Memory B cell (primary cell): ENCODE data around the gene SERHL2.
"Not testable (repeated sequence)": the region's sequence is repeated elsewhere in the genome, so short reads cannot be mapped to it uniquely, and the experiment has no call there.

Source experiments
- ATAC-seq: fragments of 150-1000 bp; cut with Tn5 transposase; 2 replicates; pipeline ENCODE4 v1.10.0; 2021; ENCODE audit warnings: low read depth, mild to moderate bottlenecking, moderate library complexity
- DNase-seq, 2 donors: peaks; one replicate each; pipeline ENCODE4 v3.0.0; 2022; ENCODE audit warnings: low spot score in 2 of 2
- H3K27ac Mint-ChIP-seq: one replicate; pipeline ENCODE4 v1.8.0; 2022; ENCODE audit warnings: mild to moderate bottlenecking, moderate library complexity, mixed read lengths
- H3K27me3 Mint-ChIP-seq: one replicate; pipeline ENCODE4 v1.8.0; 2022; ENCODE audit warnings: mixed read lengths
- H3K36me3 Mint-ChIP-seq: one replicate; pipeline ENCODE4 v1.8.0; 2022; ENCODE audit warnings: mild to moderate bottlenecking, mixed read lengths
- H3K4me1 Mint-ChIP-seq: one replicate; pipeline ENCODE4 v1.8.0; 2022; ENCODE audit warnings: mixed read lengths
- H3K4me3 Mint-ChIP-seq: one replicate; pipeline ENCODE4 v1.8.0; 2022; ENCODE audit warnings: mild to moderate bottlenecking, moderate library complexity, mixed read lengths
- H3K9me3 Mint-ChIP-seq: one replicate; pipeline ENCODE4 v1.8.0; 2022; ENCODE audit warnings: mixed read lengths

Gene SERHL2

DNA sequence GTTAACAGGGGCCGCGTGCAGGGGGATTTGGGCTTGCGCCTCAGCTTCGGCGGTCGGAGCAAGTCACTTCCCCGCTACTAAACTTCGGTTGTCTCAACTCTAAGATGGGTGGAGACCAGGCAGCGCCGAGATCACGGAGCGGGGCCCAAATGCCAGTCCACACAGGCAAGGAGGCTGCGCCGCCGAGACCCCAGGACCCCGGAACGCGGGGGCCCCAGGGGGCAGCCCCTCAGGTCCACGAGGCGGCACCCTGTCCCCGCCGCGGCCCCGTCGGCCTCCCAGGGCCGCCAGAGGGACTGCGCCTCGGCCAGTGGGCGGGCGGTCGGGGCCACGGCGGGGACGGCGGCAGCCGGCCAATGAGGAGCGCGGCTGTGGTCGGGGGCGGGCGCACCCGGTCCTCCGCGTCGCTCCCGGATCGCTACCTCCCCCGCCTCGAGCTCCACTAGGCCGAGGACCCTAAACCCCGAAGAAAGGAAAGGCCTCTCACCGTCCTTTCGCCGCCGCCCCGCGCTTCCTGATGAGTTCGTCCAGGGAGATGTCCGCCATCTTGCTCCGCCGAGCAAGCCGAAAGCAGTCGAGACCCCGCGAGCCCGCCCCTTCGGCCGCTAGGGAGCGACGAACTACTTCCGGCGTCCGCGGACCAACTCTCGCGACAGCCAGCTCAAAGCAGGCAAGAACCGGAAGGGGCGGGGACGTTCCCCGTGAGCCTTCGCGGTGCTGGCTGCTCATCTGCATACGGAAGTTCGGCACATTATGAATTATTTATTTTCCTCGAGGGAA, 60.7 kb downstream of the SERHL2 start, which contains the start of gene POLDIP3:
POLDIP3 (minus strand) TSS at position 572 of the 780 bp plus-strand sequence; CDS start at position 546, 26 bp downstream.
- peak within 1 kb of the TSS; percentile 100 for H3K27ac Mint-ChIP-seq
- ATAC-seq, result peak; percentile 66
- peaks cover 6% of the 10 kb centered on the region for H3K36me3 Mint-ChIP-seq
- no peaks in the 10 kb centered on the region for H3K9me3 Mint-ChIP-seq
- H3K4me1 Mint-ChIP-seq, result peaks cover 28% of the 10 kb centered on the region
- DNase-seq, result peak; percentile 97
- no peaks in the 10 kb centered on the region for H3K27me3 Mint-ChIP-seq
- H3K4me3 Mint-ChIP-seq, result peak within 1 kb of the TSS; percentile 89

DNA sequence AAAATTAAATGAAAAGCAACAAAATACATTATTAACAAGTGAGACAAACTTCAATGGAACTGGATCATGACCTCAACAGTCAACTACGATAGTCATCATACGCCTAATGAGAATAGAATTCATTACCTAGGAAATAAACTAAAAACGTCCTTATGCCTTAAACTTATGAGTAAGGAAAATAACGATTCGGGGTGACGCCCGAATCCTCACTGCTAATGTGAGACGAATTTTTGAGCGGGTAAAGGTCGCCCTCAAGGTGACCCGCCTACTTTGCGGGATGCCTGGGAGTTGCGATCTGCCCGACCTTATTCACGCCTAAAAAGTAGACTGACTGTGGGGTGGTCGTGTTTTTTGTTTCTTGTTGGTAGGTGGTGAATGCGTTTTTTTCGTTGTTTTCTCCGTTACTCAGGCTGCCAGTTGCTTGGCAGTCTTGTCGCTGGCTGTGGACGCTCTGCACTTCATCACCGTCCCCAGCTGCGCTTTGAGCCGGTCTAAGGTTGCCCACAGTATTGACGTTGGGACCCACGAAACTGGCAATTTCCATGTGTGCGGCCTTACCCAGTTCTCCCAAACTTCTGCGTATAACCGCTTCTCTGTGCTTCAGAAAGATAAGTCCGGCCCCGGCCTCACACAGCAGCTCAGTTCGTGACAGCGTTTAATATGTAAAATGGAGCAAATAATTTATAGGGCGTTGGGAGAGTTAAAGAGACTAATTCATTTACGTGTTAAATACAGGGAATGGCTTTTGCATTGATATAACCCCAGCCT, 61.5 kb downstream of the SERHL2 start:
- H3K4me3 Mint-ChIP-seq, result peak overlapping the region; percentile 89
- H3K9me3 Mint-ChIP-seq, result no peaks in the 10 kb centered on the region
- H3K27ac Mint-ChIP-seq, result peak overlapping the region; percentile 100
- peak; percentile 89 to 93 for DNase-seq
- no peaks in the 10 kb centered on the region for H3K27me3 Mint-ChIP-seq
- peaks cover 6% of the 10 kb centered on the region for H3K36me3 Mint-ChIP-seq
- peaks cover 26% of the 10 kb centered on the region for H3K4me1 Mint-ChIP-seq
- peak; percentile 72 for ATAC-seq

DNA sequence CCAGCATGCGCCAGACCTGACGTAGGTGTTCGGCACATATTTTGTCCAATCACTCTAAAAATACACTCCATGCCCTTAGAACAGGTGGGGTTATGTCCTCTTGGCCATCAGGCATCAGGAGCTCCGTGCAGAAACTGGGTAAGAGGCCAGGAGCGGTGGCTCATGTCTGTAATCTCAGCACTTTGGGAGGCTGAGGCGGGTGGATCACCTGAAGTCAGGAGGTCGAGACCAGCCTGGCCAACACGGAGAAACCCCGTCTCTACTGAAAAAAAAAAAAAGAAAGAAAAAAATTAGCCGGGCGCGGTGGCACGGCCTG, 62.1 kb downstream of the SERHL2 start:
- DNase-seq, H3K27me3 Mint-ChIP-seq, H3K9me3 Mint-ChIP-seq, ATAC-seq, H3K36me3 Mint-ChIP-seq: not testable (repeated sequence)
- Mint-ChIP-seq H3K4me1 (peaks cover 25% of the 10 kb centered on the region), H3K27ac (peak overlapping the region; percentile 100), H3K4me3 (peak overlapping the region; percentile 89)

DNA sequence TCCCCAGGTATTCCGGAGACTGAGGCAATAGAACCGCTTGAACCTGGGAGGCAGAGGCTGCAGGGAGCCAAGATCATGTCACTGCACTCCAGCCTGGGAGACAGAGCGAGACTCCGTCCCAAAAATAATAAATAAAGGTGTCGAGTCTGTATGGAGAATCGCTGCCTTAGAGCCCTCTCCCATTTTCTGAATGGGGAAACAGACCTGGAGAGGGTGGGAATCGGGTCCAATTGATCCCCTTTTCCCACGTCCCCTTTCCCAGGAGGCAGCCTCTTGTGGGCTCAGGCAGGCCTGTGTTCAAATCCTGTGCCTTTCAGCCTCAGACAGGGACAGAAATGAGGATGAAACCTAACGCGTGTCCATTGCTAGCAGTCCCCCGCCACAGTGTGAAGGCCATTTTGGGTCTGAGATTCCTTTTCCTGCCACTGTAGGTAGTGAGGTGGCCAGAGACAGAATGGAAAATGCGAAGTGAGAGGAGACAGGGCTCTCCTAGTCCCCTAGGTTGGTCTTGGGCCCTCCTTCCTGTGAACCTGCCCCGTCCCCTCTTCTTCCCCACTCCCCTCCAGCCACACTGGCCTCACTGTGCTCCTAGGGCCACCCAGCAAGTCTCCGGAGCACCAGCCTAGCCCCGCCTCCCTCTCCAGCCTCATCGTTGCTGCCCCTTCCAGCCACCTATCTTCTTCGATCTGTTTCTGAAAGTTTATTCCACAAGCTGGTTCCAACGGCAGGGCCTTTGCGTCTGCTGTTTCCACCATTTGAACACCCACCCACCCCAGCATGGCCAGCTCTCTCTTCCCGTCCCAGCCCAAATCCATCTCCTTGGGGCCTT, 63.6 kb downstream of the SERHL2 start:
- Mint-ChIP-seq H3K9me3 (no peaks in the 10 kb centered on the region), H3K27ac (peak overlapping the region; percentile 72), H3K27me3 (no peaks in the 10 kb centered on the region), H3K36me3 (peaks cover 6% of the 10 kb centered on the region), H3K4me1 (peaks cover 28% of the 10 kb centered on the region), H3K4me3 (no peak overlapping the region)
- no peak for DNase-seq
- ATAC-seq, result no peak

DNA sequence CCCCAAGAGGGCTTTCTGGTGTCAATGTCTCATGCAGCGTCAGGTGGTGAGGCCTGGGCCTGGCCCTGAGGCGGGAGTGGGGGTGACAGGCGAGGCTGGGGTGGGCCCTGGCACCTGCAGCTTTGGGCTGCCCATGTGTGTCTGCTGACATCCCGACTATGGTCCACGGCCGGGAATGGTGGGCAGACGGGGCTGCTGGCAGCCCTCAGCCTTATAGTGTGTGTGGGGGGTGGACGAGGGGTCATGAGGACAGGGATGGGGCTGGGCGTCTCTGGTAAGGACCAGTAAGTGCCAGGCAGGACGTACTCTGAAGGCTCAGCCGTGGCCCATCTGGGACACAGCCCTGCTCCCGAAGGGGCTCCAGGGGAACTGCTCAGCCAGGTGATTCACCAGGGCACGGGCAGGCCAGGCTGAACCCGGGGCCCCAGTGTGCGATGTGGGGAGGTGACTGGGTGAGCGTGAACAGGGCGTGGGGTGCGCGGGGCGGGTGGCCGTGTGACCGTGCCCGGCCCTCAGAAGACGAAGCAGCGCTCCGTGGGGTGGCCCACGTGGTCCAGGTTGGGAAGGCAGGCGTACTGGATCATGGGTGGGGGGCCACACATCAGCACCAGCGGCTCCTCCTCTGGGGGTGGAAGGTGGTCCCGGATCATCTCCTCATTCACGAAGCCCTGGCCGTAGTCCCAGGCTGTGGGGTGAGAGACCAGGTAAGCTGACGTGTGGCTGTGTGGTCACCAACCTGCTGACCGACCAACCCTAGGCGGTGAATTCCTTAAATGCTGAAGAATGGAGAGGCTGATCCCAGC, 65.7 kb downstream of the SERHL2 start:
- no peaks in the 10 kb centered on the region for H3K9me3 Mint-ChIP-seq
- no peaks in the 10 kb centered on the region for H3K27me3 Mint-ChIP-seq
- ATAC-seq, result no peak
- no peak overlapping the region for H3K27ac Mint-ChIP-seq
- peaks cover 2% of the 10 kb centered on the region for H3K36me3 Mint-ChIP-seq
- H3K4me3 Mint-ChIP-seq, result no peak overlapping the region
- peaks cover 27% of the 10 kb centered on the region for H3K4me1 Mint-ChIP-seq
- DNase-seq, result no peak

DNA sequence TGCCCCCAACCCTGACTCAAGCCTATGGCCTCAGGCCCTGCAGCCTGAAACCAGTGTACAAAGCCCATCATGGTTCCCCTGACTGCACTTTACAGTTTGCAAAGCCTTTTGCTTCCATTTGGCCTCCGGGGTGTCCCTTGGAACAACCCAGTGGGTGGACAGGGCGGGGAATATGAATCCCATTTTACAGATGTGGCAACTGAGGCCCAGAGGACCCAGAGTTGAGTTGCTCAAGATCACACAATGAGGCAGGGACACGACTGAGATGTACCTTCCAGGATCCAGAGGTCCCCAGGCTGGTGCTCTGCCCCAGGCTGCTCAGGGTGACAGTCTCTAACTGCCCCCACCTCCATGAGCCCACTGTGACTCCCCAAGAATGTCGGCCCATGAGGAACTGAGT, 66.3 kb downstream of the SERHL2 start:
- H3K27ac Mint-ChIP-seq, result no peak overlapping the region
- no peak for ATAC-seq

DNA sequence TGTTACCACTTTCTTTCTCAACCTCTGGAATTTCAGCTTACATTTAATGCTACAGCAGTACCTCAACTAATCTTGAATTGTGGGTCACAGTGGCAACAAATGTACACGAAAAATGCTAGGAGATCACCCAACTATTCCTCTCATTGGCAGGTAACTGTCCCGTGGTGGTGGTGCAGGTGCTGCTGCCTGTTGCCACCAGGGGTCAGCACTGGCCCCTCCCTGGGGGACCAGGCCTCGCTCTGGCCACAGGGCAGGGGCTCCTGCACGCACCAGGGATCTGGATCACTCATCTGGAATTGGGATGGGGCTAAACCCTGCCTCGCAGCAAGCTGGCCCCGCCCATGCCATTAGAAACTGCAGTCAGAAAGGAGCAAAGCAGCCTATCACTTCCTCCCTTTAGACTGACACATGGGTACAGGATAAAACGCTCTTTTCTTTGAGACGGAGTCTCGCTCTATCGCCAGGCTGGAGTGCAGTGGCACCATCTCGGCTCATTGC, 67.8 kb downstream of the SERHL2 start:
- ATAC-seq (peak; percentile 55), DNase-seq (peak; percentile 58 to 69)
- Mint-ChIP-seq H3K4me3 (no peak overlapping the region), H3K9me3 (no peaks in the 10 kb centered on the region), H3K27me3 (no peaks in the 10 kb centered on the region), H3K36me3 (peaks cover 8% of the 10 kb centered on the region), H3K27ac (no peak overlapping the region), H3K4me1 (peaks cover 26% of the 10 kb centered on the region)

More for the DNA sequence above, 66.3 kb downstream of the SERHL2 start:
- no peak for DNase-seq
- H3K9me3 Mint-ChIP-seq, result no peaks in the 10 kb centered on the region
- no peak overlapping the region for H3K4me3 Mint-ChIP-seq
- H3K36me3 Mint-ChIP-seq, result peaks cover 2% of the 10 kb centered on the region
- peaks cover 26% of the 10 kb centered on the region for H3K4me1 Mint-ChIP-seq
- no peaks in the 10 kb centered on the region for H3K27me3 Mint-ChIP-seq

DNA sequence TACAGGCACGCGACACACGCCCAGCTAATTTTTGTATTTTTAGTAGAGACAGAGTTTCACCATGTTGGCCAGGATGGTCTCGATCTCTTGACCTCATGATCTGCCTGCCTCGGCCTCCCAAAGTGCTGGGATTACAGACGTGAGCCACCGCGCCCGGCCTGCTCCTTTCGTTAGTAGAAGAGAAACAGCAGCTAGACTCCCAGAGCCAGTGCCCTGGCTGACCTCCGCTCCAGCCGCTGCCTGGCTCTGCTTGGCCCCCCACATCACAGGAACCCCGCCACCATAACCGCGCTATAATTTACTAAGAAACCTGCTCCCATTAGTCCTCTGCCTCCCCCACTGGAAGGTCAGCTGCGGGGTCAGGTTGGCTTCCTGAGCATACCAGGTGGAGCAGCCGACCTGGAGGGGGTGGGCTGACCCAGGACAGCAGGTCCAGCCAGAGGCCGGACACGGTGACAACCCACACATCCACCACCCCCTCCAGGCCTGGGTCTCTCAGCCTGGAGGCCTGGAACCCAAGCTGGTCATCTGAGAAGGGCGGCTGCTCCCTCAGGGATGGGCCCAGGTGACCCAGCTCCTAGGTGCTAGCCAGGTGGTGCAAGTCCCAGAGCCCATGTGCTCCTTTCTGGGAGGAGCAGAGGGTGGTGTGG, 68.4 kb downstream of the SERHL2 start:
- H3K4me1 Mint-ChIP-seq, result peaks cover 27% of the 10 kb centered on the region
- DNase-seq, result no peak
- no peak overlapping the region for H3K27ac Mint-ChIP-seq

DNA sequence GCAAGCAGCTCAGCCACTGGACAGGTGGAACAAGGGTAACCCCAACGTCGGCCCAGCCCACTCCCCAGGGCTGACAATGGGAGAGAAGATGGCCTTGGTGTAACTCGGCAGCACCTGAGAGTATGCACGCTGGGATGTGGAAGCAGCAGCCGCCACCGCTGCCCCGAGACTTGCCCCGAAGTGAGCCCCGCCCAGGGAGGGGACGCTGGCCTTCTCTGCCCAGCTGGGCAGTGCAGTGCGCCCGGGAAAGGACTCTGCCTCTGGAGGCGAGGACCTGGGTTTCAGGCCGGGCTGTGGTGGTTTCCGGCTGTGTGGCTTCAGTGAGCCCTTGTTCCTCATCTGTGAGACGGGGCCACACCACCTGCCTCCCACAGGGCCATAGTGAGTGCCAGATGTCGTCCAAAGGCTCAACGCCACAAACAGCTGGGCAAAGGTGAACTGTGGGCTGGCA, 69.6 kb downstream of the SERHL2 start:
- peaks cover 22% of the 10 kb centered on the region for H3K4me1 Mint-ChIP-seq
- no peaks in the 10 kb centered on the region for H3K9me3 Mint-ChIP-seq
- H3K36me3 Mint-ChIP-seq, result peaks cover 14% of the 10 kb centered on the region
- peak in 1 of 2 donors; percentile 55 for DNase-seq
- peak overlapping the region; percentile 45 for H3K27ac Mint-ChIP-seq
- H3K4me3 Mint-ChIP-seq, result peak overlapping the region; percentile 61
- peak; percentile 88 for ATAC-seq
- no peaks in the 10 kb centered on the region for H3K27me3 Mint-ChIP-seq

More for the DNA sequence above, 68.4 kb downstream of the SERHL2 start:
- H3K27me3 Mint-ChIP-seq, result no peaks in the 10 kb centered on the region
- H3K4me3 Mint-ChIP-seq, result no peak overlapping the region
- peaks cover 9% of the 10 kb centered on the region for H3K36me3 Mint-ChIP-seq
- H3K9me3 Mint-ChIP-seq, result no peaks in the 10 kb centered on the region
- ATAC-seq, result no peak
